ENCODE data around the gene ASPN. TPM values are rescaled to one million over a fixed set of nuclear protein-coding genes. Genes with fewer than 3 reads are reported as not detected.

Gene ASPN
- total and polyA plus RNA-seq, 2 of the 13 experiments (the other 11 are each of a cell fraction or from before 2014, with no cell fraction given), result not detected

GRCh38 chr9:92422611-92423338 lies 59.5 kb downstream of the ASPN start:
- Histone ChIP-seq H3K27ac (ENCODE audit: extremely low read length, insufficient read depth, low read length) (no peak overlapping the region), H3K9me3 (ENCODE audit: low read length) (no peaks in the 10 kb centered on the region), H3K4me2 (ENCODE audit: low read depth, low read length) (no peak overlapping the region), H2AFZ (ENCODE audit: low read length) (no peak overlapping the region), H3K4me1 (ENCODE audit: insufficient read depth, low read length) (no peaks in the 10 kb centered on the region), H3K4me3 (replicated peaks in 1 of 3; ENCODE audit: insufficient read depth in 1 of 3, low read depth in 2 of 3, low read length in 3 of 3) (no peak overlapping the region), H3K27me3 (ENCODE audit: control insufficient read depth in 1 of 2, insufficient read depth in 2 of 2, low read length in 2 of 2) (no peaks in the 10 kb centered on the region), H4K20me1 (ENCODE audit: insufficient read depth, low read length) (no peaks in the 10 kb centered on the region), H3K79me2 (ENCODE audit: insufficient read depth, low read length) (no peaks in the 10 kb centered on the region), H3K9ac (ENCODE audit: insufficient read depth, low read depth, low read length) (no peak overlapping the region), H3K36me3 (replicated peaks in 1 of 2; ENCODE audit: control insufficient read depth in 1 of 2, insufficient read depth in 2 of 2, low read length in 2 of 2) (no peaks in the 10 kb centered on the region)
- POLR2A ChIA-PET, result no interaction called here
- TF ChIP-seq CENPX (CRISPR knock-in tag; IDR thresholded peaks at IDR 0.05) (no peak), TBP (CRISPR knock-in tag; IDR thresholded peaks at IDR 0.05) (no peak), ZNF788 (CRISPR knock-in tag; IDR thresholded peaks at IDR 0.05; ENCODE audit: borderline replicate concordance) (no peak), ETS1 (CRISPR knock-in tag; IDR thresholded peaks at IDR 0.05) (no peak), ATM (IDR thresholded peaks at IDR 0.05; ENCODE audit: borderline replicate concordance) (no peak), ZNF747 (CRISPR knock-in tag; IDR thresholded peaks at IDR 0.05; ENCODE audit: borderline replicate concordance) (no peak), ARID2 (CRISPR knock-in tag; IDR thresholded peaks at IDR 0.05; ENCODE audit: borderline replicate concordance) (no peak), PRDM10 (CRISPR knock-in tag; IDR thresholded peaks at IDR 0.05; ENCODE audit: low read depth) (no peak), CBX2 (IDR thresholded peaks at IDR 0.05; ENCODE audit: low read depth, low read length) (no peak), CBX2 (CRISPR knock-in tag; IDR thresholded peaks at IDR 0.05; ENCODE audit: low read depth) (no peak)
- BruUV-seq (replicated peaks), result no TSS peak
- WGBS (ENCODE audit: low lambda C conversion rate), result 95% methylated on average over 2 of the region's 2 CpGs
- in situ Hi-C loops (cut with HindIII; ENCODE audit: extremely low pct_ligation_motif_present, low pct_unique_long_range_greater_than_20kb), result no loop called here
- FAIRE-seq, result no peak
- no peak for DNase-seq (ENCODE audit: low spot score)
- intact Hi-C loops (cut with micrococcal nuclease; ENCODE audit: unreplicated experiment), result no loop called here
- no peak for ATAC-seq
- CTCF ChIA-PET (ENCODE audit: low intra/inter-chr PET ratio, low total read pairs), result no interaction called here

All from HepG2 (cell line).